GM19372 (cell line): ENCODE measurements around the gene UGT1A4.

Experiments
- ATAC-seq: cut with Tn5 transposase; IDR thresholded peaks from one replicate; pipeline ENCODE4 v1.9.1; 2021; ENCODE audit warnings: mild to moderate bottlenecking, low read depth, moderate library complexity; ENCODE audit not compliant: unreplicated experiment

UGT1A4 gene

GRCh38 chr2:233779722-233780121 lies 61.2 kb downstream of the UGT1A4 start:
- no peak for ATAC-seq

- ATAC-seq, result no peak
Observed at GRCh38 chr2:233780771-233781170, 62.2 kb downstream of the UGT1A4 start.

- ATAC-seq, result no peak
Observed at GRCh38 chr2:233789554-233789953, 71.0 kb downstream of the UGT1A4 start.

GRCh38 chr2:233791151-233791882 lies 72.8 kb downstream of the UGT1A4 start:
- no peak for ATAC-seq

- ATAC-seq, result no peak
Observed at GRCh38 chr2:233791883-233792329, 73.4 kb downstream of the UGT1A4 start.

GRCh38 chr2:233792720-233793119 lies 74.2 kb downstream of the UGT1A4 start:
- ATAC-seq, result no peak

GRCh38 chr2:233793465-233794127 lies 75.1 kb downstream of the UGT1A4 start:
- ATAC-seq, result no peak

- no peak for ATAC-seq
Observed at GRCh38 chr2:233794128-233794658, 75.7 kb downstream of the UGT1A4 start.

GRCh38 chr2:233795735-233796171 lies 77.2 kb downstream of the UGT1A4 start:
- no peak for ATAC-seq

- no peak for ATAC-seq
Observed at GRCh38 chr2:233796254-233796653, 77.7 kb downstream of the UGT1A4 start.

GRCh38 chr2:233798335-233799086 lies 80.0 kb downstream of the UGT1A4 start:
- no peak for ATAC-seq

- ATAC-seq, result no peak
Observed at GRCh38 chr2:233799087-233799665, 80.6 kb downstream of the UGT1A4 start.

GRCh38 chr2:233799716-233800115 lies 81.2 kb downstream of the UGT1A4 start:
- no peak for ATAC-seq

GRCh38 chr2:233800208-233800607 lies 81.7 kb downstream of the UGT1A4 start:
- no peak for ATAC-seq

GRCh38 chr2:233801357-233802131 lies 83.0 kb downstream of the UGT1A4 start:
- no peak for ATAC-seq

- no peak for ATAC-seq
Observed at GRCh38 chr2:233802132-233802815, 83.7 kb downstream of the UGT1A4 start.

GRCh38 chr2:233803292-233803911 lies 84.9 kb downstream of the UGT1A4 start:
- no peak for ATAC-seq

GRCh38 chr2:233803994-233804393 lies 85.5 kb downstream of the UGT1A4 start:
- ATAC-seq, result no peak
